ENCODE results near the gene SCAF8. TPM values are rescaled to one million over a fixed set of nuclear protein-coding genes. Genes with fewer than 3 reads are reported as not detected.

The SCAF8 gene
- total and polyA plus RNA-seq, 2 of the 4 experiments (the other 2 are of a cell fraction), result 16.1 to 23.5 TPM

- H3K9ac ChIP-seq (ENCODE audit: low read depth, low read length), result no peak overlapping the region
- H2AK9ac ChIP-seq (replicated peaks; ENCODE audit: low read depth, low read length, poor library complexity), result no peak overlapping the region
- H3K4me3 ChIP-seq (ENCODE audit: insufficient read depth, low read depth, low read length), result no peak overlapping the region
- H2BK5ac ChIP-seq (ENCODE audit: low read depth, low read length, poor library complexity, severe bottlenecking), result no peak overlapping the region
- H4K91ac ChIP-seq (ENCODE audit: insufficient read depth, low read depth, low read length), result no peak overlapping the region
- no peaks in the 10 kb centered on the region for H3K9me3 ChIP-seq (ENCODE audit: control insufficient read depth, insufficient read depth, low read length)
- no peak overlapping the region for H2AFZ ChIP-seq (replicated peaks; ENCODE audit: low read length, poor library complexity)
- dilution Hi-C loops (cut with HindIII; ENCODE audit: low sequenced_read_pairs, unreplicated experiment), result no loop called here
- H3K23ac ChIP-seq (ENCODE audit: low read depth, low read length), result no peak overlapping the region
- H3K79me1 ChIP-seq (ENCODE audit: low read depth in 1 of 2, low read length in 2 of 2), result no peaks in the 10 kb centered on the region
- intact Hi-C loops (cut with micrococcal nuclease), result no loop called here
- H2BK120ac ChIP-seq (ENCODE audit: low read depth, low read length), result no peak overlapping the region
- no peak overlapping the region for H3K18ac ChIP-seq (ENCODE audit: low read depth, low read length)
- peaks cover 6% of the 10 kb centered on the region; the same call in 1 of the 2 replicates for H3K27me3 ChIP-seq (ENCODE audit: control insufficient read depth, insufficient read depth, low read length)
- H3K56ac ChIP-seq (ENCODE audit: extremely low read depth, insufficient read depth, low read length), result no peak overlapping the region
- no peak overlapping the region for H3K14ac ChIP-seq (replicated peaks; ENCODE audit: low read depth, low read length)
- no peaks in the 10 kb centered on the region; the same call in 1 of the 2 replicates for H3K9me1 ChIP-seq (ENCODE audit: insufficient read depth, low read length)
- H4K8ac ChIP-seq (ENCODE audit: low read depth in 2 of 2, low read length in 2 of 2), result no peak overlapping the region
- H4K20me1 ChIP-seq (ENCODE audit: insufficient read depth, low read length), result no peaks in the 10 kb centered on the region
- no peak overlapping the region for H4K5ac ChIP-seq (ENCODE audit: low read depth, low read length)
- no peak overlapping the region for H2AK5ac ChIP-seq (ENCODE audit: low read depth, low read length)
- 48% methylated on average over 3 of the region's 4 CpGs; no CpG with 5 or more reads in 1 of the 2 experiments for WGBS, 2 experiments (ENCODE audit: extremely low coverage in 2 of 2, insufficient read length in 1 of 2)
- TF ChIP-seq RFX5 (IDR thresholded peaks at IDR 0.05; ENCODE audit: low read depth, low read length), result no peak
- H3K4me2 ChIP-seq (ENCODE audit: low read depth, low read length), result no peak overlapping the region
- CTCF ChIA-PET, result no interaction called here
- no peak for ATAC-seq (ENCODE audit: low read depth)
- no peaks in the 10 kb centered on the region for H3K36me3 ChIP-seq (ENCODE audit: control insufficient read depth, insufficient read depth, low read length)
- in situ Hi-C loops (cut with MboI; ENCODE audit: low sequenced_read_pairs), result no loop called here
- H3K4me1 ChIP-seq (ENCODE audit: control insufficient read depth, insufficient read depth, low read length), result no peaks in the 10 kb centered on the region
- no peak overlapping the region for H2BK20ac ChIP-seq (ENCODE audit: low read depth, low read length)
- BruUV-seq (replicated peaks), result no TSS peak
- H3K4ac ChIP-seq (ENCODE audit: low read depth, low read length), result no peak overlapping the region
- H3K27ac ChIP-seq (ENCODE audit: insufficient read depth, low read length), result no peak overlapping the region
- H2BK15ac ChIP-seq (ENCODE audit: low read depth, low read length), result no peak overlapping the region
- POLR2A ChIA-PET (ENCODE audit: unreplicated experiment), result no interaction called here
- no peak for DNase-seq
Measured at GRCh38 chr6:154703124-154703523, 30.1 kb upstream of the SCAF8 start.
